GM20000 (cell line): ENCODE measurements around the gene ABCC8.

ENCODE experiments used
- DNase-seq: peaks from one replicate; pipeline ENCODE4 v3.0.0; 2012; ENCODE audit warnings: low spot score
- TF ChIP-seq, protein P1 (sequence below): IDR thresholded peaks from 2 replicates; pipeline ENCODE4 v1.5.1; 2012; ENCODE audit warnings: mild to moderate bottlenecking, control low read depth; ENCODE audit errors: extremely low read depth, missing control alignments

ABCC8 gene

DNA sequence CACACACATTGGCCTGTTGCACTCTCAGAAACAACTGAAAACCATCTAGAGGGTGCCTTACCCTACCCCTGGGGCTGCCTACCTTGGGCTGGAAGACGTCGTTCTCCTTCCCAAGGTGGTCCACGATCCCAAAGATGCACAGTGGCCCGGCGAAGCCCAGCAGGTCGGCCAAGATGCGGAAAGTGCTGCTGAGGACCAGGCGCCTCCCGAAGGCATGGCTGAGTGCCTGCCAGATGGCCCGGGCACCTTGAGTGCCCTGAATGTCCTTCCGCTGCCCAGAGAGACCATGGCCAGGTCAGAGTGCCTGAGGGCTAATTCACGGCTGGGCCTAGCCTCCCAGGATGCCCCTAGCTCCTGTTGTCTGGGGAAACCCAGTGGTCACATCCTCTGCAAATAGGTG lies 16.2 kb downstream of the ABCC8 start:
- DNase-seq = no peak
- TF ChIP-seq, protein P1, sequence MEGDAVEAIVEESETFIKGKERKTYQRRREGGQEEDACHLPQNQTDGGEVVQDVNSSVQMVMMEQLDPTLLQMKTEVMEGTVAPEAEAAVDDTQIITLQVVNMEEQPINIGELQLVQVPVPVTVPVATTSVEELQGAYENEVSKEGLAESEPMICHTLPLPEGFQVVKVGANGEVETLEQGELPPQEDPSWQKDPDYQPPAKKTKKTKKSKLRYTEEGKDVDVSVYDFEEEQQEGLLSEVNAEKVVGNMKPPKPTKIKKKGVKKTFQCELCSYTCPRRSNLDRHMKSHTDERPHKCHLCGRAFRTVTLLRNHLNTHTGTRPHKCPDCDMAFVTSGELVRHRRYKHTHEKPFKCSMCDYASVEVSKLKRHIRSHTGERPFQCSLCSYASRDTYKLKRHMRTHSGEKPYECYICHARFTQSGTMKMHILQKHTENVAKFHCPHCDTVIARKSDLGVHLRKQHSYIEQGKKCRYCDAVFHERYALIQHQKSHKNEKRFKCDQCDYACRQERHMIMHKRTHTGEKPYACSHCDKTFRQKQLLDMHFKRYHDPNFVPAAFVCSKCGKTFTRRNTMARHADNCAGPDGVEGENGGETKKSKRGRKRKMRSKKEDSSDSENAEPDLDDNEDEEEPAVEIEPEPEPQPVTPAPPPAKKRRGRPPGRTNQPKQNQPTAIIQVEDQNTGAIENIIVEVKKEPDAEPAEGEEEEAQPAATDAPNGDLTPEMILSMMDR = no peak

GRCh38 chr11:17459236-17459896 lies 17.3 kb downstream of the ABCC8 start:
- TF ChIP-seq, protein P1 = no peak
- no peak for DNase-seq

GRCh38 chr11:17458268-17458667 lies 18.4 kb downstream of the ABCC8 start:
- no peak for DNase-seq
- TF ChIP-seq, protein P1 = no peak

GRCh38 chr11:17457396-17458173 lies 19.1 kb downstream of the ABCC8 start:
- TF ChIP-seq, protein P1 = no peak

DNA sequence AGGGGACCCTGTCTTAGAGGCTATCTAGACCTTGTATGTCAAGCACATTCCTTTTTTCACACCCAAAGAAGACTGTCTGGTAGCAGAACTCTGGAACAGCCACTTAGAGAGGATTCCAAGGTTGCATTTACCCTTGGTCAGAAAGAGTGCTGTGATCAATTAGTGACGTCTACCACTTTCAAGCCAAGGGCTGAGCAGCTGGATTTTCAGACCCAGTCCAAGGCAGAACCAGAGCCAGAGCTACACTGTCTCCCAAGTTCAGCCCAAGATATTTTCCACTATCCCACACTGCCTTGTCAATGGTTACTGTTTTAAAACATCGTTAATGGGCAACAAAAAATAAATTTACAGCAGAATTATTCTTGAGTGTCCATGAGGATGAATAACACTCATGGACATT lies 24.0 kb downstream of the ABCC8 start:
- DNase-seq = no peak
- TF ChIP-seq, protein P1 = no peak

More at GRCh38 chr11:17457396-17458173, 19.1 kb downstream of the ABCC8 start:
- no peak for DNase-seq

DNA sequence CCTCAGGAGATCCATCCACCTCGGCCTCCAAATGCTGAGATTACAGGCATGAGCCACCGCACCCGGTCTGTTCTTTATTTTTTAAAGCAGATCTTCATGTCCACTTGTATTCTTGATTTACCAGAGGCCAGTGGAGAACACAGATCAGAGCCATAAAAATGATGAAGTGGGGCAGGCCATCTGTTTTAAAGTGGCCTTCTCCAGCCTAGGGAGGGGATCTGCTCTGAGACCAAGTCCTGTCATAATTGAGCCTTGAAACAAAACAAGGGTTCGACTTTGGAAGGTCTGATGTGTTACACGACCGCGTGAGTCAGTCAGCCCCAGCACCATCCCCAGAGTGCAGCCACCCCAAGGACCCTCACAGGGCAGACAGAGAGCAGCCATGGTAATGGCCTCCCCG lies 27.5 kb downstream of the ABCC8 start:
- TF ChIP-seq, protein P1 = no peak

GRCh38 chr11:17446482-17446881 lies 30.2 kb downstream of the ABCC8 start:
- TF ChIP-seq, protein P1 = no peak
- DNase-seq = no peak

More for the DNA sequence above, 27.5 kb downstream of the ABCC8 start:
- DNase-seq = no peak
